ENCODE measurements around the gene TAF1B. TPM values are rescaled to one million over a fixed set of nuclear protein-coding genes. Genes with fewer than 3 reads are reported as not detected.
"Not testable (repeated sequence)": the region's sequence is repeated elsewhere in the genome, so short reads cannot be mapped to it uniquely, and the experiment has no call there.

The TAF1B gene
- total RNA-seq, 1 donor from 2014 or later = 19.5 TPM

GRCh38 chr2:9919512-9919911 is 76.2 kb downstream of the TAF1B start:
- no peaks in the 10 kb centered on the region for H3K27me3 ChIP-seq
- intact Hi-C loops (cut with DNase I) = no loop called here
- no peaks in the 10 kb centered on the region for H3K9me3 ChIP-seq
- no peak for DNase-seq
- H3K4me3 ChIP-seq = no peak overlapping the region
- ATAC-seq = no peak
- no peaks in the 10 kb centered on the region for H3K4me1 ChIP-seq
- TF ChIP-seq, protein P1, sequence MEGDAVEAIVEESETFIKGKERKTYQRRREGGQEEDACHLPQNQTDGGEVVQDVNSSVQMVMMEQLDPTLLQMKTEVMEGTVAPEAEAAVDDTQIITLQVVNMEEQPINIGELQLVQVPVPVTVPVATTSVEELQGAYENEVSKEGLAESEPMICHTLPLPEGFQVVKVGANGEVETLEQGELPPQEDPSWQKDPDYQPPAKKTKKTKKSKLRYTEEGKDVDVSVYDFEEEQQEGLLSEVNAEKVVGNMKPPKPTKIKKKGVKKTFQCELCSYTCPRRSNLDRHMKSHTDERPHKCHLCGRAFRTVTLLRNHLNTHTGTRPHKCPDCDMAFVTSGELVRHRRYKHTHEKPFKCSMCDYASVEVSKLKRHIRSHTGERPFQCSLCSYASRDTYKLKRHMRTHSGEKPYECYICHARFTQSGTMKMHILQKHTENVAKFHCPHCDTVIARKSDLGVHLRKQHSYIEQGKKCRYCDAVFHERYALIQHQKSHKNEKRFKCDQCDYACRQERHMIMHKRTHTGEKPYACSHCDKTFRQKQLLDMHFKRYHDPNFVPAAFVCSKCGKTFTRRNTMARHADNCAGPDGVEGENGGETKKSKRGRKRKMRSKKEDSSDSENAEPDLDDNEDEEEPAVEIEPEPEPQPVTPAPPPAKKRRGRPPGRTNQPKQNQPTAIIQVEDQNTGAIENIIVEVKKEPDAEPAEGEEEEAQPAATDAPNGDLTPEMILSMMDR (IDR thresholded peaks at IDR 0.05) = no peak
- peaks cover 28% of the 10 kb centered on the region for H3K36me3 ChIP-seq
- H3K27ac ChIP-seq = no peak overlapping the region

GRCh38 chr2:9927020-9927419 is 83.7 kb downstream of the TAF1B start:
- H3K27me3 ChIP-seq; H3K27ac ChIP-seq; ATAC-seq; H3K9me3 ChIP-seq; intact Hi-C loops (cut with DNase I); H3K4me3 ChIP-seq; DNase-seq; H3K4me1 ChIP-seq: not testable (repeated sequence)
- H3K36me3 ChIP-seq = peaks cover 15% of the 10 kb centered on the region

- H3K36me3 ChIP-seq = peaks cover 9% of the 10 kb centered on the region
- TF ChIP-seq, protein P1 (IDR thresholded peaks at IDR 0.05) = no peak
Observed at GRCh38 chr2:9937258-9937657, 94.0 kb downstream of the TAF1B start.

GRCh38 chr2:9937968-9938367 is 94.7 kb downstream of the TAF1B start:
- TF ChIP-seq, protein P1 (IDR thresholded peaks at IDR 0.05) = no peak
- Histone ChIP-seq H3K36me3 (peaks cover 4% of the 10 kb centered on the region), H3K9me3 (no peaks in the 10 kb centered on the region), H3K4me1 (peaks cover 5% of the 10 kb centered on the region), H3K27me3 (no peaks in the 10 kb centered on the region), H3K27ac (no peak overlapping the region), H3K4me3 (no peak overlapping the region)
- DNase-seq (no peak), ATAC-seq (no peak)
- intact Hi-C loops (cut with DNase I) = no loop called here

More at GRCh38 chr2:9937258-9937657, 94.0 kb downstream of the TAF1B start:
- Histone ChIP-seq H3K27me3 (no peaks in the 10 kb centered on the region), H3K9me3 (no peaks in the 10 kb centered on the region), H3K4me1 (peaks cover 5% of the 10 kb centered on the region), H3K4me3 (no peak overlapping the region), H3K27ac (no peak overlapping the region)
- no peak for ATAC-seq
- DNase-seq = no peak
- intact Hi-C loops (cut with DNase I) = no loop called here

GRCh38 chr2:9939587-9940485 is 96.6 kb downstream of the TAF1B start:
- Histone ChIP-seq H3K9me3 (no peaks in the 10 kb centered on the region), H3K36me3 (no peaks in the 10 kb centered on the region), H3K4me1 (peaks cover 5% of the 10 kb centered on the region), H3K4me3 (no peak overlapping the region), H3K27me3 (peaks cover 3% of the 10 kb centered on the region), H3K27ac (no peak overlapping the region)
- intact Hi-C loops (cut with DNase I) = no loop called here
- peak; percentile 68 for ATAC-seq
- TF ChIP-seq, protein P1 (IDR thresholded peaks at IDR 0.05) = no peak
- DNase-seq = no peak

DNA sequence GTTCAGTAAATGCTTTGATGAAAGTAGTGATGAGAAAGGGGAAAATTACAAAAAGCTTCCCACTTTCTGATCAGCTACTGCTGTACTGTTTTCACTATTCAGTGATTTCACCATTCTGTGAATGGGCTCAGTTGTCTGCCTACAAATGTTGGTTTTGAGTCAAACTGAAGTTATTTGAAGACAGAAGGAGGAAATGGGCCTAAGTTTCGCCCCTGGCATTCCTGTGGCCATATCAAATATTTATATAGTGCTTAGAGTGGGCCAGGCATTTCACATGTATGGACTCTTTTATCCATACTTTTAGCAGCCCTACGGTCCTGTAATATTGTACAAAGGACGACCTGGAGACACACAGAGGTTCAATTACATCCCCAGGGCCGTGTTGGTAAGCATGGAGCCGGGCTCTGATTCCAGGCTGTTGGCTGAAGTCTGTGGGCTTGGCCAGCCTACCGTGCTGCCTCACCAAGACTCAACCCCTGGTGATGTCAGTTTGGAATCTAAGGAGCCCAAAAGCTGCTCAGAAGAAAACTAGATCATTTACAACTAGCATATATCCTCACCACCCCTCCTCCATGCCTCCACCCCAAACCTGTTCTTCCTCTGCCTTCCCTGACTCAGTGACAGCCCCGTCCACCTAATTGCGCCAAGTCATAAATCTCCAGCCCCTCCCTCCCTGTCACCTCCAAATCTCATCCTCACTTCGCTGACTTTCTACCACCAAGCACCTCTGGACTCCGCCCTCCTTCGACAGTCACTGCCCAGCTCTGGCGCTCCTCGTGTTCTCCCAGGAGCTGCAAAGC is 98.1 kb downstream of the TAF1B start:
- Histone ChIP-seq H3K27ac (no peak overlapping the region), H3K27me3 (peaks cover 4% of the 10 kb centered on the region), H3K4me3 (no peak overlapping the region), H3K4me1 (peaks cover 5% of the 10 kb centered on the region), H3K36me3 (no peaks in the 10 kb centered on the region), H3K9me3 (no peaks in the 10 kb centered on the region)
- TF ChIP-seq, protein P1 (IDR thresholded peaks at IDR 0.05) = no peak
- intact Hi-C loops (cut with DNase I) = no loop called here
- ATAC-seq = no peak
- DNase-seq = no peak
